Measurements from ENCODE around the gene DPYD. TPM values are rescaled to one million over a fixed set of nuclear protein-coding genes. Genes with fewer than 3 reads are reported as not detected.

The DPYD gene
- total RNA-seq, 1 experiment from 2014 or later = 0.46 TPM

- no peaks in the 10 kb centered on the region for H3K27me3 Mint-ChIP-seq (ENCODE audit: low read depth)
- ATAC-seq = no peak
- no peaks in the 10 kb centered on the region for H3K36me3 Mint-ChIP-seq
- CTCF ChIA-PET = no interaction called here
- DNase-seq (ENCODE audit: low spot score) = no peak
- POLR2A ChIA-PET = no interaction called here
- no peaks in the 10 kb centered on the region for H3K4me1 Mint-ChIP-seq
- no peak overlapping the region for H3K4me3 Mint-ChIP-seq
- H3K9me3 Mint-ChIP-seq = no peaks in the 10 kb centered on the region
- TF ChIP-seq, protein P1, sequence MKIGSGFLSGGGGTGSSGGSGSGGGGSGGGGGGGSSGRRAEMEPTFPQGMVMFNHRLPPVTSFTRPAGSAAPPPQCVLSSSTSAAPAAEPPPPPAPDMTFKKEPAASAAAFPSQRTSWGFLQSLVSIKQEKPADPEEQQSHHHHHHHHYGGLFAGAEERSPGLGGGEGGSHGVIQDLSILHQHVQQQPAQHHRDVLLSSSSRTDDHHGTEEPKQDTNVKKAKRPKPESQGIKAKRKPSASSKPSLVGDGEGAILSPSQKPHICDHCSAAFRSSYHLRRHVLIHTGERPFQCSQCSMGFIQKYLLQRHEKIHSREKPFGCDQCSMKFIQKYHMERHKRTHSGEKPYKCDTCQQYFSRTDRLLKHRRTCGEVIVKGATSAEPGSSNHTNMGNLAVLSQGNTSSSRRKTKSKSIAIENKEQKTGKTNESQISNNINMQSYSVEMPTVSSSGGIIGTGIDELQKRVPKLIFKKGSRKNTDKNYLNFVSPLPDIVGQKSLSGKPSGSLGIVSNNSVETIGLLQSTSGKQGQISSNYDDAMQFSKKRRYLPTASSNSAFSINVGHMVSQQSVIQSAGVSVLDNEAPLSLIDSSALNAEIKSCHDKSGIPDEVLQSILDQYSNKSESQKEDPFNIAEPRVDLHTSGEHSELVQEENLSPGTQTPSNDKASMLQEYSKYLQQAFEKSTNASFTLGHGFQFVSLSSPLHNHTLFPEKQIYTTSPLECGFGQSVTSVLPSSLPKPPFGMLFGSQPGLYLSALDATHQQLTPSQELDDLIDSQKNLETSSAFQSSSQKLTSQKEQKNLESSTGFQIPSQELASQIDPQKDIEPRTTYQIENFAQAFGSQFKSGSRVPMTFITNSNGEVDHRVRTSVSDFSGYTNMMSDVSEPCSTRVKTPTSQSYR (CRISPR knock-in tag; IDR thresholded peaks at IDR 0.05) = no peak
- TF ChIP-seq TEAD4 (CRISPR knock-in tag; IDR thresholded peaks at IDR 0.05) (no peak), ATF3 (CRISPR knock-in tag; conservative IDR thresholded peaks at IDR 0.05) (no peak), FOXP1 (CRISPR knock-in tag; IDR thresholded peaks at IDR 0.05; ENCODE audit: borderline replicate concordance) (no peak), HMGXB4 (CRISPR knock-in tag; IDR thresholded peaks at IDR 0.05) (no peak), CBFB (CRISPR knock-in tag; IDR thresholded peaks at IDR 0.05; ENCODE audit: low read depth) (no peak), ZNF423 (CRISPR knock-in tag; IDR thresholded peaks at IDR 0.05) (no peak), ESRRA (CRISPR knock-in tag; IDR thresholded peaks at IDR 0.05; ENCODE audit: borderline replicate concordance) (no peak), ETV6 (CRISPR knock-in tag; IDR thresholded peaks at IDR 0.05) (no peak), KAT7 (CRISPR knock-in tag; IDR thresholded peaks at IDR 0.05; ENCODE audit: borderline replicate concordance) (no peak), ZNF425 (CRISPR knock-in tag; conservative IDR thresholded peaks at IDR 0.05) (no peak), GRHL2 (CRISPR knock-in tag; IDR thresholded peaks at IDR 0.05; ENCODE audit: insufficient replicate concordance, severe bottlenecking) (no peak), CREB1 (CRISPR knock-in tag; IDR thresholded peaks at IDR 0.05) (no peak), ZBTB21 (CRISPR knock-in tag; IDR thresholded peaks at IDR 0.05; ENCODE audit: borderline replicate concordance) (no peak)
- TF ChIP-seq, protein P2, sequence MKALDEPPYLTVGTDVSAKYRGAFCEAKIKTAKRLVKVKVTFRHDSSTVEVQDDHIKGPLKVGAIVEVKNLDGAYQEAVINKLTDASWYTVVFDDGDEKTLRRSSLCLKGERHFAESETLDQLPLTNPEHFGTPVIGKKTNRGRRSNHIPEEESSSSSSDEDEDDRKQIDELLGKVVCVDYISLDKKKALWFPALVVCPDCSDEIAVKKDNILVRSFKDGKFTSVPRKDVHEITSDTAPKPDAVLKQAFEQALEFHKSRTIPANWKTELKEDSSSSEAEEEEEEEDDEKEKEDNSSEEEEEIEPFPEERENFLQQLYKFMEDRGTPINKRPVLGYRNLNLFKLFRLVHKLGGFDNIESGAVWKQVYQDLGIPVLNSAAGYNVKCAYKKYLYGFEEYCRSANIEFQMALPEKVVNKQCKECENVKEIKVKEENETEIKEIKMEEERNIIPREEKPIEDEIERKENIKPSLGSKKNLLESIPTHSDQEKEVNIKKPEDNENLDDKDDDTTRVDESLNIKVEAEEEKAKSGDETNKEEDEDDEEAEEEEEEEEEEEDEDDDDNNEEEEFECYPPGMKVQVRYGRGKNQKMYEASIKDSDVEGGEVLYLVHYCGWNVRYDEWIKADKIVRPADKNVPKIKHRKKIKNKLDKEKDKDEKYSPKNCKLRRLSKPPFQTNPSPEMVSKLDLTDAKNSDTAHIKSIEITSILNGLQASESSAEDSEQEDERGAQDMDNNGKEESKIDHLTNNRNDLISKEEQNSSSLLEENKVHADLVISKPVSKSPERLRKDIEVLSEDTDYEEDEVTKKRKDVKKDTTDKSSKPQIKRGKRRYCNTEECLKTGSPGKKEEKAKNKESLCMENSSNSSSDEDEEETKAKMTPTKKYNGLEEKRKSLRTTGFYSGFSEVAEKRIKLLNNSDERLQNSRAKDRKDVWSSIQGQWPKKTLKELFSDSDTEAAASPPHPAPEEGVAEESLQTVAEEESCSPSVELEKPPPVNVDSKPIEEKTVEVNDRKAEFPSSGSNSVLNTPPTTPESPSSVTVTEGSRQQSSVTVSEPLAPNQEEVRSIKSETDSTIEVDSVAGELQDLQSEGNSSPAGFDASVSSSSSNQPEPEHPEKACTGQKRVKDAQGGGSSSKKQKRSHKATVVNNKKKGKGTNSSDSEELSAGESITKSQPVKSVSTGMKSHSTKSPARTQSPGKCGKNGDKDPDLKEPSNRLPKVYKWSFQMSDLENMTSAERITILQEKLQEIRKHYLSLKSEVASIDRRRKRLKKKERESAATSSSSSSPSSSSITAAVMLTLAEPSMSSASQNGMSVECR (CRISPR knock-in tag; IDR thresholded peaks at IDR 0.05; ENCODE audit: borderline replicate concordance) = no peak
- TF ChIP-seq, protein P3, sequence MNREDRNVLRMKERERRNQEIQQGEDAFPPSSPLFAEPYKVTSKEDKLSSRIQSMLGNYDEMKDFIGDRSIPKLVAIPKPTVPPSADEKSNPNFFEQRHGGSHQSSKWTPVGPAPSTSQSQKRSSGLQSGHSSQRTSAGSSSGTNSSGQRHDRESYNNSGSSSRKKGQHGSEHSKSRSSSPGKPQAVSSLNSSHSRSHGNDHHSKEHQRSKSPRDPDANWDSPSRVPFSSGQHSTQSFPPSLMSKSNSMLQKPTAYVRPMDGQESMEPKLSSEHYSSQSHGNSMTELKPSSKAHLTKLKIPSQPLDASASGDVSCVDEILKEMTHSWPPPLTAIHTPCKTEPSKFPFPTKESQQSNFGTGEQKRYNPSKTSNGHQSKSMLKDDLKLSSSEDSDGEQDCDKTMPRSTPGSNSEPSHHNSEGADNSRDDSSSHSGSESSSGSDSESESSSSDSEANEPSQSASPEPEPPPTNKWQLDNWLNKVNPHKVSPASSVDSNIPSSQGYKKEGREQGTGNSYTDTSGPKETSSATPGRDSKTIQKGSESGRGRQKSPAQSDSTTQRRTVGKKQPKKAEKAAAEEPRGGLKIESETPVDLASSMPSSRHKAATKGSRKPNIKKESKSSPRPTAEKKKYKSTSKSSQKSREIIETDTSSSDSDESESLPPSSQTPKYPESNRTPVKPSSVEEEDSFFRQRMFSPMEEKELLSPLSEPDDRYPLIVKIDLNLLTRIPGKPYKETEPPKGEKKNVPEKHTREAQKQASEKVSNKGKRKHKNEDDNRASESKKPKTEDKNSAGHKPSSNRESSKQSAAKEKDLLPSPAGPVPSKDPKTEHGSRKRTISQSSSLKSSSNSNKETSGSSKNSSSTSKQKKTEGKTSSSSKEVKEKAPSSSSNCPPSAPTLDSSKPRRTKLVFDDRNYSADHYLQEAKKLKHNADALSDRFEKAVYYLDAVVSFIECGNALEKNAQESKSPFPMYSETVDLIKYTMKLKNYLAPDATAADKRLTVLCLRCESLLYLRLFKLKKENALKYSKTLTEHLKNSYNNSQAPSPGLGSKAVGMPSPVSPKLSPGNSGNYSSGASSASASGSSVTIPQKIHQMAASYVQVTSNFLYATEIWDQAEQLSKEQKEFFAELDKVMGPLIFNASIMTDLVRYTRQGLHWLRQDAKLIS (CRISPR knock-in tag; IDR thresholded peaks at IDR 0.05; ENCODE audit: borderline replicate concordance) = no peak
- TF ChIP-seq, protein P4, sequence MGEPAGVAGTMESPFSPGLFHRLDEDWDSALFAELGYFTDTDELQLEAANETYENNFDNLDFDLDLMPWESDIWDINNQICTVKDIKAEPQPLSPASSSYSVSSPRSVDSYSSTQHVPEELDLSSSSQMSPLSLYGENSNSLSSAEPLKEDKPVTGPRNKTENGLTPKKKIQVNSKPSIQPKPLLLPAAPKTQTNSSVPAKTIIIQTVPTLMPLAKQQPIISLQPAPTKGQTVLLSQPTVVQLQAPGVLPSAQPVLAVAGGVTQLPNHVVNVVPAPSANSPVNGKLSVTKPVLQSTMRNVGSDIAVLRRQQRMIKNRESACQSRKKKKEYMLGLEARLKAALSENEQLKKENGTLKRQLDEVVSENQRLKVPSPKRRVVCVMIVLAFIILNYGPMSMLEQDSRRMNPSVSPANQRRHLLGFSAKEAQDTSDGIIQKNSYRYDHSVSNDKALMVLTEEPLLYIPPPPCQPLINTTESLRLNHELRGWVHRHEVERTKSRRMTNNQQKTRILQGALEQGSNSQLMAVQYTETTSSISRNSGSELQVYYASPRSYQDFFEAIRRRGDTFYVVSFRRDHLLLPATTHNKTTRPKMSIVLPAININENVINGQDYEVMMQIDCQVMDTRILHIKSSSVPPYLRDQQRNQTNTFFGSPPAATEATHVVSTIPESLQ (CRISPR knock-in tag; IDR thresholded peaks at IDR 0.05) = no peak
- no peak overlapping the region for H3K27ac Mint-ChIP-seq
Measured at GRCh38 chr1:97331165-97331564, 589.7 kb downstream of the DPYD start.

All from WTC11 (cell line).